Type B pancreatic cell (in vitro differentiated cells): Measurements from ENCODE around the gene AKR1C4. TPM values are rescaled to one million over a fixed set of nuclear protein-coding genes. Genes with fewer than 3 reads are reported as not detected.

Experiments used
- DNase-seq: peaks from one replicate; pipeline ENCODE4 v3.0.0; 2021; ENCODE audit warnings: mixed read lengths; ENCODE audit not compliant: unreplicated experiment; ENCODE audit errors: extremely low spot score
- H3K27ac Mint-ChIP-seq: 2 replicates; pipeline ENCODE4 v1.8.0; 2021; ENCODE audit warnings: mild to moderate bottlenecking, mixed read lengths
- H3K27me3 Mint-ChIP-seq: 2 replicates; pipeline ENCODE4 v1.8.0; 2021; ENCODE audit warnings: mixed read lengths
- H3K36me3 Mint-ChIP-seq: 2 replicates; pipeline ENCODE4 v1.8.0; 2021; ENCODE audit warnings: mixed read lengths
- H3K4me1 Mint-ChIP-seq: one replicate; pipeline ENCODE4 v1.8.0; 2021; ENCODE audit warnings: mixed read lengths; ENCODE audit not compliant: unreplicated experiment
- H3K4me3 Mint-ChIP-seq: 2 replicates; pipeline ENCODE4 v1.8.0; 2021; ENCODE audit warnings: mild to moderate bottlenecking, mixed read lengths
- H3K9me3 Mint-ChIP-seq: 2 replicates; pipeline ENCODE4 v1.8.0; 2021; ENCODE audit warnings: mixed read lengths
- total RNA-seq: library from RNA; stranded (reverse); gene quantifications from 2 replicates; pipeline ENCODE4 v1.2.1, GENCODE V29; 2021; ENCODE audit warnings: low replicate concordance
- TF ChIP-seq, protein P1 (sequence below): fragments of 200-600 bp; sonication (generic); conservative IDR thresholded peaks from 2 replicates; pipeline ENCODE4 v1.5.0; 2021; ENCODE audit warnings: antibody characterized with exemption, mild to moderate bottlenecking

AKR1C4 gene
- total RNA-seq, 1 donor from 2014 or later = 0.34 TPM

DNA sequence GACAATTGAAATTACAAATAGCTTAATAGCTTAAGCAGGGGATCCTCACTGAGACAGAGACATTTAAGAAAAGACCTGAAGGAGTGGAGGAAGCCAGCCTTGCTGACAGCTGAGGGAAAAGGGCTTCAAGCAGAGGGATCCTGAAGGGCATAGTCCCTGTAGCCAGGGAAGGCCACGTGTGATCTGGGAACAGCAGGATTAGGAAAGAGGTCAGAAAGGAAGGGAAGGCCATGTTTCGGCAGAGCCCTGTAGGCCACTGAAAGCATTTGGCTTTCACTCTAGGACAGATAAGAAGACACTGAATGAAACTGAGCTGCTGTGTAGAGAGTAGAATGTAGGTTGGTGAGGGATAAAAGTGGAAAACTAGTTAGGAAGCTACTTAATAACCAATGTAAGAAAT lies 8.3 kb upstream of the AKR1C4 start:
- Mint-ChIP-seq H3K9me3 (no peaks in the 10 kb centered on the region), H3K4me1 (no peaks in the 10 kb centered on the region), H3K4me3 (no peak overlapping the region), H3K27me3 (no peaks in the 10 kb centered on the region), H3K27ac (no peak overlapping the region), H3K36me3 (no peaks in the 10 kb centered on the region)
- TF ChIP-seq, protein P1, sequence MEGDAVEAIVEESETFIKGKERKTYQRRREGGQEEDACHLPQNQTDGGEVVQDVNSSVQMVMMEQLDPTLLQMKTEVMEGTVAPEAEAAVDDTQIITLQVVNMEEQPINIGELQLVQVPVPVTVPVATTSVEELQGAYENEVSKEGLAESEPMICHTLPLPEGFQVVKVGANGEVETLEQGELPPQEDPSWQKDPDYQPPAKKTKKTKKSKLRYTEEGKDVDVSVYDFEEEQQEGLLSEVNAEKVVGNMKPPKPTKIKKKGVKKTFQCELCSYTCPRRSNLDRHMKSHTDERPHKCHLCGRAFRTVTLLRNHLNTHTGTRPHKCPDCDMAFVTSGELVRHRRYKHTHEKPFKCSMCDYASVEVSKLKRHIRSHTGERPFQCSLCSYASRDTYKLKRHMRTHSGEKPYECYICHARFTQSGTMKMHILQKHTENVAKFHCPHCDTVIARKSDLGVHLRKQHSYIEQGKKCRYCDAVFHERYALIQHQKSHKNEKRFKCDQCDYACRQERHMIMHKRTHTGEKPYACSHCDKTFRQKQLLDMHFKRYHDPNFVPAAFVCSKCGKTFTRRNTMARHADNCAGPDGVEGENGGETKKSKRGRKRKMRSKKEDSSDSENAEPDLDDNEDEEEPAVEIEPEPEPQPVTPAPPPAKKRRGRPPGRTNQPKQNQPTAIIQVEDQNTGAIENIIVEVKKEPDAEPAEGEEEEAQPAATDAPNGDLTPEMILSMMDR = no peak
- DNase-seq = no peak

- TF ChIP-seq, protein P1 = no peak
- Mint-ChIP-seq H3K9me3 (peaks cover 5% of the 10 kb centered on the region), H3K27ac (no peak overlapping the region), H3K4me3 (no peak overlapping the region), H3K27me3 (no peaks in the 10 kb centered on the region), H3K36me3 (no peaks in the 10 kb centered on the region), H3K4me1 (no peaks in the 10 kb centered on the region)
- DNase-seq = no peak
Observed at GRCh38 chr10:5194431-5194830, 2.2 kb upstream of the AKR1C4 start.

DNA sequence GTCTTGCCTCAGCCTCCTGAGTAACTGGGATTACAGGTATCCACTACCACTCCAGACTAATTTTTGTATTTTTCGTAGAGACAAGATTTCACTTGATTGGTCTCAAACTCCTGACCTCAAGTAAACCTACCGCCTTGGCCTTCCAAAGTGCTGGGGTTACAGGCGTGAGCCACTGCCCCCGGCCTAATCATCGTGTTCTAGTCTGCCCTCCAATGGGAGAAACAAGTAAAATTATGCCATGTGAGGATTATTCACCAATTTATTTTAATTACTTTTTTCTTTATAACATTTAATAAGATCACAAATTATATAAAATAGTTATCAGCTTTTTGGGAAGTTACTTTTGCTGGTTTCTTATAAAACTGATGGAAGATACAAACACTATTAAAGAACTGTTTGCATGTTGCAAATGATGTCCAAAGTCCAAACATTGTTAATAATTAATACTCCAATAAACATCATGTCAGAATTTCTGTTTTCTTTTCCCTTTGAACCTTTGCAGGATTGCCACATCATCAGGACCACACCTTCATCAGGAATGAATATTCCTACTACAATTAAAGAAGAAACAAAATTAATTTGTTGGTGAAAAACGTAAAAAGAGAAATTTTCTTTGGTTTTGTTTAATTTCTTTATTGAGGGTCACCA lies 786 bp upstream of the AKR1C4 start:
- Mint-ChIP-seq H3K27ac (peak overlapping the region; percentile 61), H3K36me3 (no peaks in the 10 kb centered on the region), H3K9me3 (peaks cover 5% of the 10 kb centered on the region), H3K27me3 (peaks cover 7% of the 10 kb centered on the region), H3K4me1 (no peaks in the 10 kb centered on the region), H3K4me3 (no peak overlapping the region)
- DNase-seq = no peak
- TF ChIP-seq, protein P1 = no peak

DNA sequence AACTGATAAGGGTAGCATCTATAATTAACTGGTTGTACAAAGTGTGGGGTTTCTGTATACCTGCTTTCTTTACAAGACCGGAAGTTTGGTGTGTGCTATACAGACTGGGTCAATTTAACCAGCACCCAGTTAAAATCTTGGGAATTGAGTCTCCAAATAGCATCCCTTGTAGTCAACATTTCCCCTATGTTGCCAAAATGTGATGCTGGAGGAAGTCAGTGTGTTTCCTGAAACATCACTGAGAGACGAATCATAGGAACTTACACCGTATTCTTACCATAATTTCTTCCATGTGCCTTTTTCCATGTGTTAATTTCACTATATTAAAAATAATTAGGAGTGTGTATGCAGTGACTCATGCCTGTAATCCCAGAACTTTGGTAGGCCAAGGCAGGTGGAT lies 1.7 kb downstream of the AKR1C4 start:
- Mint-ChIP-seq H3K27me3 (peaks cover 7% of the 10 kb centered on the region), H3K4me1 (no peaks in the 10 kb centered on the region), H3K36me3 (no peaks in the 10 kb centered on the region), H3K27ac (no peak overlapping the region), H3K4me3 (no peak overlapping the region), H3K9me3 (peaks cover 9% of the 10 kb centered on the region)
- TF ChIP-seq, protein P1 = no peak
- DNase-seq = no peak

DNA sequence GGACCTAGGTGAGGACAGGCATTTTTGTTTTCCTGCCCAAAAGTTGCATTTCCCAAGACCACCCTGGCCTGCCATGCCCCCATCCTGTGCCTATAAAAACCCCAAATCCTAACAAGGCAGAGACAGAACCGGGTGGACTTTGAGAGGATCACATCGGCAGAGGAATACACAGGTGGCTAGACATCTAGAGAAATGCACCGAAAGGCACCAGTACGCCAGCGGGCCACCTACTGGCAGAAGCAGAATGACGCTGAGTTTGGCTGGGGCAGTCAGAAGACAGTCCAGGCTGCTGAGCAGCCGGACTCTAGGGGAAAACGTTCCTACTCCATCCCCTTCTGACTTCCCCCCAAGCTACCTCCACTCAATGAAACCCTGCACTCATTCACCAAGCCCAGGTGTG lies 2.8 kb downstream of the AKR1C4 start:
- TF ChIP-seq, protein P1 = no peak
- no peak overlapping the region for H3K27ac Mint-ChIP-seq
- peaks cover 9% of the 10 kb centered on the region for H3K9me3 Mint-ChIP-seq
- no peak for DNase-seq
- no peaks in the 10 kb centered on the region for H3K4me1 Mint-ChIP-seq
- no peaks in the 10 kb centered on the region for H3K36me3 Mint-ChIP-seq
- H3K4me3 Mint-ChIP-seq = no peak overlapping the region
- H3K27me3 Mint-ChIP-seq = peaks cover 9% of the 10 kb centered on the region
